DND-41 (cell line): ENCODE results near the gene OR5H1.

ENCODE experiments used
- CTCF ChIP-seq: IDR thresholded peaks from 2 replicates; pipeline ENCODE4 v1.5.1; 2012; ENCODE audit warnings: borderline replicate concordance, low read length, moderate library complexity, mild to moderate bottlenecking; ENCODE audit not compliant: poor library complexity, severe bottlenecking; ENCODE audit errors: extremely low read depth
- EZH2 ChIP-seq: IDR thresholded peaks from 3 replicates; pipeline ENCODE4 v1.6.1; 2012; ENCODE audit warnings: borderline replicate concordance, low read depth, mild to moderate bottlenecking, moderate library complexity, low read length, inconsistent platforms; ENCODE audit not compliant: severe bottlenecking

DNA sequence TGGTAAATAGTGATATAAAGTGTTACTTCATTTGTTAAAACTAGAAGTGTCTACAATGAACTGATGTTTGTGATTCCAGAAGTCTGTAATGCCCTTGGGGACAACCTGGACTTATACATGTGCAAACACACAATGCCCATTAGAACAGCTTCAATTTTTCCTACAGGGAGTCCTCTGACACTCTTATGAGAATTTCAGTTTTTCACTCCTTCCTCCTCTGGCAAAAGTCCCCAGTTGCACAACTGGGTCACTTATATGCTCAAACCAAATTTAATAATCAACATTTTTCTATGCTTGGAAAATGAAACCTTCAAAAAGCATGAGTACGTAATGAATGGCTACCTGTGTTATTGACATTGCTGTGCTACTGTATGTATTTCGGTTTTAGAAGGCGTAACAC lies 35.9 kb downstream of the OR5H1 start, which contains the start of gene OR5H15:
- TF ChIP-seq CTCF = no peak
- TF ChIP-seq EZH2 = no peak
